Esophagus muscularis mucosa (tissue), 4 donors: ENCODE results near the gene COL5A2. TPM values are rescaled to one million over a fixed set of nuclear protein-coding genes. Genes with fewer than 3 reads are reported as not detected.
A peak's percentile ranks its signal among the peaks of the same experiment; 100 is the strongest.

ENCODE experiments used
- DNase-seq: peaks from one replicate; pipeline ENCODE4 v3.0.0-alpha.2; 2017; ENCODE audit errors: extremely low spot score
- H3K27ac ChIP-seq, 4 donors: fragments of 200-600 bp; sonication (generic); replicated peaks in 1 of 4; 1 replicate in 3 of 4; 2 replicates in 1 of 4; pipeline ENCODE4 v1.5.1; 2016 to 2019; ENCODE audit warnings: mild to moderate bottlenecking in 1 of 4
- H3K27me3 ChIP-seq, 4 donors: fragments of 200-600 bp; sonication (generic); one replicate each; pipeline versions ENCODE4 v1.5.1 to v1.6.0; 2016 to 2019
- H3K36me3 ChIP-seq, 4 donors: fragments of 200-600 bp; sonication (generic); one replicate each; pipeline ENCODE4 v1.5.1; 2016 to 2019
- H3K4me1 ChIP-seq, 4 donors: fragments of 200-600 bp; sonication (generic); one replicate each; pipeline ENCODE4 v1.5.1; 2016 to 2019
- H3K4me3 ChIP-seq, 4 donors: fragments of 200-600 bp; sonication (generic); 1 replicate in 2 of 4; 2 replicates in 2 of 4; pipeline ENCODE4 v1.5.1; 2016 to 2019; ENCODE audit warnings: mild to moderate bottlenecking in 4 of 4, moderate library complexity in 1 of 4
- H3K9me3 ChIP-seq, 4 donors: fragments of 200-600 bp; sonication (generic); 1 replicate in 3 of 4; 2 replicates in 1 of 4; pipeline ENCODE4 v1.5.1; 2016 to 2019
- EP300 ChIP-seq: sonication (generic); formaldehyde crosslinking; IDR thresholded peaks from one replicate; pipeline ENCODE4 v1.6.1; 2017; ENCODE audit warnings: antibody characterized with exemption
- POLR2A ChIP-seq: fragments of 450-650 bp; IDR thresholded peaks from one replicate; pipeline ENCODE4 v1.6.1; 2017; ENCODE audit warnings: antibody characterized with exemption, moderate library complexity, mild to moderate bottlenecking, low read depth
- POLR2AphosphoS5 ChIP-seq, 2 donors: sonication (generic); formaldehyde crosslinking; IDR thresholded peaks; one replicate each; pipeline ENCODE4 v1.6.1; 2017; ENCODE audit warnings: antibody characterized with exemption in 2 of 2
- WGBS: methylation state at CpG from one replicate; pipeline ENCODE4 v1.1.5; 2018; 5-methylcytosine and 5-hydroxymethylcytosine counted together
- intact Hi-C: fragments of 100-400 bp; cut with DNase I; formaldehyde crosslinking; loops from one replicate; pipeline ENCODE4 v1.15.1; 2023
- total RNA-seq, 4 donors: library from RNA; depleted of rRNA; stranded (reverse); fragments of >200 nt; gene quantifications; one replicate each; pipeline versions ENCODE4 v1.1.0 to v1.2.1, GENCODE V29; 2016
- TF ChIP-seq, protein P1 (sequence below), 3 experiments: fragments of 200-600 bp in 2 of 3; fragments of 450-650 bp in 1 of 3; sonication (generic) in 2 of 3; IDR thresholded peaks; one replicate each; pipeline ENCODE4 v1.5.1; 2017 to 2019; ENCODE audit warnings: antibody characterized with exemption in 3 of 3, mild to moderate bottlenecking in 2 of 3, moderate library complexity in 1 of 3

Gene COL5A2
- total RNA-seq, 4 donors from 2014 or later: 49.9 to 68.5 (median 59.0) TPM

DNA sequence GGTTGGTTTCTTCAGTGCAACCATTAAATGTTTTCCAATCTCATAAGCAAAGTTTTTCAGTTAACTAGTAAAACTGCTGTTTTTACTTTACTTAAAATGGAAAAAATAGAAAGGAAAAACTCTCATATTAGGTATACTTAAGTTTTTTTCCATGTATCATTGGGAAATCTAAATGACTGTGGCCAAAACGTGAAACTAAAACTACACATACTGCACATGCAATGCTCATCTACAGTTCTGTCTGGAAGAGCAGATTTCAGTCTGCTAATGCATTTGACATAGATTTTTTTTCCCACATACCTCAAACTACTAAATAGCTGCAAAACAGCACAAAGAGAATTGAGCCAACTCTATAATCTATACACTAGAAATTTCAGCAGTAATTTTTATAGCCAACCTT, 62.6 kb downstream of the COL5A2 start:
- TF ChIP-seq EP300 (no peak), POLR2A (no peak), POLR2AphosphoS5 (IDR thresholded peaks at IDR 0.05) (no peak)
- TF ChIP-seq, protein P1, sequence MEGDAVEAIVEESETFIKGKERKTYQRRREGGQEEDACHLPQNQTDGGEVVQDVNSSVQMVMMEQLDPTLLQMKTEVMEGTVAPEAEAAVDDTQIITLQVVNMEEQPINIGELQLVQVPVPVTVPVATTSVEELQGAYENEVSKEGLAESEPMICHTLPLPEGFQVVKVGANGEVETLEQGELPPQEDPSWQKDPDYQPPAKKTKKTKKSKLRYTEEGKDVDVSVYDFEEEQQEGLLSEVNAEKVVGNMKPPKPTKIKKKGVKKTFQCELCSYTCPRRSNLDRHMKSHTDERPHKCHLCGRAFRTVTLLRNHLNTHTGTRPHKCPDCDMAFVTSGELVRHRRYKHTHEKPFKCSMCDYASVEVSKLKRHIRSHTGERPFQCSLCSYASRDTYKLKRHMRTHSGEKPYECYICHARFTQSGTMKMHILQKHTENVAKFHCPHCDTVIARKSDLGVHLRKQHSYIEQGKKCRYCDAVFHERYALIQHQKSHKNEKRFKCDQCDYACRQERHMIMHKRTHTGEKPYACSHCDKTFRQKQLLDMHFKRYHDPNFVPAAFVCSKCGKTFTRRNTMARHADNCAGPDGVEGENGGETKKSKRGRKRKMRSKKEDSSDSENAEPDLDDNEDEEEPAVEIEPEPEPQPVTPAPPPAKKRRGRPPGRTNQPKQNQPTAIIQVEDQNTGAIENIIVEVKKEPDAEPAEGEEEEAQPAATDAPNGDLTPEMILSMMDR (IDR thresholded peaks at IDR 0.05): no peak
- Histone ChIP-seq H3K9me3 (no peaks in the 10 kb centered on the region), H3K27ac (no peak overlapping the region), H3K27me3 (no peaks in the 10 kb centered on the region), H3K4me3 (no peak overlapping the region), H3K36me3 (no peaks in the 10 kb centered on the region), H3K4me1 (peaks cover 0 to 50% (median 21%) of the 10 kb centered on the region in 4 donors)
- intact Hi-C loops: loop anchor here (5.0 kb wide), 1 partner anchor 170 kb away; no protein-coding TSS in a partner anchor
- 44% methylated on average over 1 of the region's 1 CpG for WGBS
- no peak for DNase-seq

DNA sequence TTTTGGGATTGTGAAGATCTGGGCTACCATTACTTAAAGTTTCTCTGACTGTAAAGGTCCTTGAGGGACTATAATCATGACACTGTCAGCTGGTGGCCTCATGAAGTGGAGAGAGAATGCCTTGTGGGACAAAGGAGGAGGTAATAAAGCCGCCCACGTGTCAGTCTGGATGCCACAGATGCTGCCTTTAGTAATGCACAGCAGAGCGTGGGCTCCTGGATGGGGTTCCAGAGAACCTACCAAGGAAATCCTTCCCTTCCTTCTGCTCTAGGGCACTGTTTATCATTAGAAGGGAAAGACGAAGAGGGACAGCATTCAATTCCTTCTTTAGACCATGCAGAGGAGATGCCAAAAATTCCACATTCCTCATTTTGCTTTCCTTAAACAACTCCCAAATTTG, 63.5 kb downstream of the COL5A2 start:
- Histone ChIP-seq H3K4me1 (peaks cover 0 to 50% (median 21%) of the 10 kb centered on the region in 4 donors), H3K36me3 (no peaks in the 10 kb centered on the region), H3K27me3 (no peaks in the 10 kb centered on the region), H3K27ac (peak overlapping the region; percentile 2 to 23 (median 8)), H3K4me3 (no peak overlapping the region), H3K9me3 (no peaks in the 10 kb centered on the region)
- TF ChIP-seq, protein P1 (IDR thresholded peaks at IDR 0.05): no peak
- no peak for TF ChIP-seq POLR2A
- WGBS: 82% methylated on average over 4 of the region's 4 CpGs
- DNase-seq: no peak
- intact Hi-C loops: loop anchor here (5.0 kb wide), 1 partner anchor 171 kb away; no protein-coding TSS in a partner anchor

- DNase-seq: no peak
- intact Hi-C loops: loop anchor here (5.0 kb wide), 1 partner anchor 172 kb away; no protein-coding TSS in a partner anchor
- TF ChIP-seq POLR2AphosphoS5 (IDR thresholded peaks at IDR 0.05) (no peak), EP300 (no peak), POLR2A (no peak)
- TF ChIP-seq, protein P1 (IDR thresholded peaks at IDR 0.05): peak; percentile 25 to 39 (median 37)
- WGBS: 23% methylated on average over 2 of the region's 2 CpGs
- H3K27ac ChIP-seq: peak overlapping the region in 1 of 4 donors; percentile 14
- no peak overlapping the region for H3K4me3 ChIP-seq
- no peaks in the 10 kb centered on the region for H3K9me3 ChIP-seq
- H3K27me3 ChIP-seq: no peaks in the 10 kb centered on the region
- peaks cover 0 to 50% (median 21%) of the 10 kb centered on the region in 4 donors for H3K4me1 ChIP-seq
- peaks cover 0 to 2% (median 0%) of the 10 kb centered on the region in 4 donors for H3K36me3 ChIP-seq
These were observed 64.4 kb downstream of the COL5A2 start for GRCh38 chr2:189115126-189115525.

DNA sequence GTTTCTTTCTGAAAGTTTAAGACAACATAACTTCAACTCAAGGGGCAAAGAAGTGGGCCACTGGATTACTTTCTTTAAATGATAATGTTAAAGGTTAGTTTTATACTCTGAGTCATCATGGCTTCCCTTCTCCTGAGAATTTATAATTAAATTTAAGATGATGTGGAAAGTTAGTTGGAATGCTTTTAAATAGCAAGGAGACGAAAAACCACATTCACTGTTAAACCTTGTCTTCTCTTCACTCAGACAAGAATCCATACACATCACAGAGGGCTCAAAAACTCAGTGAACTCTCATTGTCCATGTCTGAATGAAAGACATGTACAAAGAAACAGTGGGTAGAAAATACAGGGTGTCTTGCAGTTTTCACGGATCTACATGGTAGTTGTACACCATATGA, 65.6 kb downstream of the COL5A2 start:
- TF ChIP-seq POLR2AphosphoS5 (IDR thresholded peaks at IDR 0.05) (no peak), EP300 (no peak), POLR2A (no peak)
- TF ChIP-seq, protein P1 (IDR thresholded peaks at IDR 0.05): no peak
- no peak overlapping the region for H3K27ac ChIP-seq
- intact Hi-C loops: no loop called here

More for the DNA sequence above, 65.6 kb downstream of the COL5A2 start:
- peaks cover 0 to 7% (median 0%) of the 10 kb centered on the region in 4 donors for H3K36me3 ChIP-seq
- no peak for DNase-seq
- no peak overlapping the region for H3K4me3 ChIP-seq
- peaks cover 0 to 48% (median 21%) of the 10 kb centered on the region in 4 donors for H3K4me1 ChIP-seq
- WGBS: 62% methylated on average over 2 of the region's 2 CpGs
- H3K9me3 ChIP-seq: no peaks in the 10 kb centered on the region
- H3K27me3 ChIP-seq: no peaks in the 10 kb centered on the region
